GM12878 (cell line): ENCODE data around the gene PPIA. TPM values are rescaled to one million over a fixed set of nuclear protein-coding genes. Genes with fewer than 3 reads are reported as not detected.

Source experiments
- ATAC-seq: fragments of 200-7000 bp; cut with Tn5 transposase; 3 replicates; pipeline ENCODE4 v1.9.1; 2020; ENCODE audit warnings: mild to moderate bottlenecking, moderate library complexity
- BruUV-seq: library from RNA; stranded (reverse); fragments of 400-500 nt; replicated peaks from 2 replicates; lab custom pipeline; 2021; lab: Mats Ljungman, UMichigan
- CTCF ChIA-PET: fragments of 300-600 bp; sonication (Branson Sonifier 250); formaldehyde crosslinking; extraction: SDS; loops from one replicate; lab custom pipeline; 2021; ENCODE audit warnings: inconsistent platforms; lab: Yijun Ruan, JAX
- POLR2A ChIA-PET: fragments of 350-600 bp; formaldehyde crosslinking; extraction: SDS; loops from one replicate; lab custom pipeline; 2021; ENCODE audit warnings: inconsistent platforms; lab: Charles Lee
- RAD21 ChIA-PET: fragments of 300-600 bp; sonication (Branson Sonifier 250); formaldehyde crosslinking; loops from one replicate; lab custom pipeline; 2023; ENCODE audit warnings: antibody characterized with exemption; ENCODE audit not compliant: unreplicated experiment; lab: Charles Lee
- SMC1A ChIA-PET: fragments of 300-600 bp; sonication (Branson Sonifier 250); formaldehyde crosslinking; loops from one replicate; lab custom pipeline; 2023; ENCODE audit not compliant: unreplicated experiment, uncharacterized antibody; lab: Charles Lee
- DNase-seq: peaks from one replicate; pipeline ENCODE4 v3.0.0-alpha.2; 2011; ENCODE audit warnings: low read depth, low spot score
- FAIRE-seq: peaks from 3 replicates; lab custom pipeline; 2011; peaks lifted over from hg19 to GRCh38; lab: Jason Lieb, UNC
- H2AFZ ChIP-seq: 2 replicates; pipeline ENCODE4 v1.6.0; 2011; ENCODE audit warnings: low read depth, low read length, control low read depth; ENCODE audit not compliant: control insufficient read depth
- H3K27ac ChIP-seq: 2 replicates; pipeline ENCODE4 v1.5.1; 2011; ENCODE audit warnings: control low read depth; ENCODE audit not compliant: control insufficient read depth, insufficient read depth
- H3K27me3 ChIP-seq, 2 experiments: replicated peaks in 1 of 2; 2 replicates each; pipeline versions ENCODE4 v1.6.0 to v1.6.1; 2011; ENCODE audit warnings: low read length in 1 of 2; ENCODE audit not compliant: control insufficient read depth in 2 of 2, insufficient read depth in 2 of 2
- H3K36me3 ChIP-seq, 2 experiments: 2 replicates each; pipeline ENCODE4 v1.5.1; 2011; ENCODE audit warnings: low read length in 1 of 2; ENCODE audit not compliant: control insufficient read depth in 2 of 2, insufficient read depth in 2 of 2
- H3K4me1 ChIP-seq: 2 replicates; pipeline ENCODE4 v1.6.1; 2011; ENCODE audit warnings: mild to moderate bottlenecking, low read length, moderate library complexity, mixed read lengths; ENCODE audit not compliant: control insufficient read depth, insufficient read depth
- H3K4me2 ChIP-seq: 2 replicates; pipeline ENCODE4 v1.6.0; 2011; ENCODE audit warnings: control low read depth; ENCODE audit not compliant: control insufficient read depth, insufficient read depth
- H3K4me3 ChIP-seq: fragments of 200-600 bp; sonication (generic); 2 replicates; pipeline ENCODE4 v1.5.1; 2016
- H3K79me2 ChIP-seq: 2 replicates; pipeline ENCODE4 v1.6.0; 2011; ENCODE audit warnings: low read length; ENCODE audit not compliant: control insufficient read depth, insufficient read depth
- H3K9ac ChIP-seq: 2 replicates; pipeline ENCODE4 v1.8.0; 2011; ENCODE audit warnings: low read length, control low read depth, mixed read lengths; ENCODE audit not compliant: control insufficient read depth, insufficient read depth
- H3K9me3 ChIP-seq: replicated peaks from 3 replicates; pipeline ENCODE4 v1.5.1; 2011; ENCODE audit warnings: mild to moderate bottlenecking, low read length; ENCODE audit not compliant: control insufficient read depth, insufficient read depth
- H4K20me1 ChIP-seq: 2 replicates; pipeline ENCODE4 v1.6.0; 2011; ENCODE audit not compliant: control insufficient read depth, insufficient read depth
- CBX3 ChIP-seq: fragments of 200-600 bp; sonication (generic); IDR thresholded peaks from 2 replicates; pipeline ENCODE4 v1.6.1; 2016; ENCODE audit warnings: low read depth, borderline replicate concordance
- IRF3 ChIP-seq: fragments of 450-650 bp; IDR thresholded peaks from 2 replicates; pipeline ENCODE4 v1.6.1; 2014; ENCODE audit warnings: mild to moderate bottlenecking
- POU2F2 ChIP-seq: IDR thresholded peaks from 3 replicates; pipeline ENCODE4 v1.6.1; 2011; ENCODE audit warnings: low read depth, mild to moderate bottlenecking, low read length, borderline replicate concordance
- RCOR1 ChIP-seq: conservative IDR thresholded peaks from 2 replicates; pipeline ENCODE4 v1.6.1; 2012; ENCODE audit warnings: low read depth, low read length, improper control_type of control experiment
- RELA ChIP-seq: fragments of 450-650 bp; IDR thresholded peaks from 2 replicates; pipeline ENCODE4 v1.8.0; 2014; ENCODE audit warnings: borderline replicate concordance; ENCODE audit not compliant: partially characterized antibody
- ZBTB33 ChIP-seq: fragments of 450-650 bp; IDR thresholded peaks from 2 replicates; pipeline ENCODE4 v1.6.1; 2017; ENCODE audit warnings: mild to moderate bottlenecking
- WGBS: methylation state at CpG from one replicate; pipeline ENCODE4 v1.1.6; 2016; ENCODE audit warnings: low lambda C conversion rate; ENCODE audit not compliant: insufficient replicate concordance, insufficient coverage; ENCODE audit errors: missing lambda C conversion rate; 5-methylcytosine and 5-hydroxymethylcytosine counted together
- in situ Hi-C: fragments of 300-500 bp; cut with MboI; formaldehyde crosslinking; loops from 9 replicates; pipeline ENCODE4 v1.14.3; 2018; ENCODE audit warnings: mixed read lengths
- intact Hi-C: fragments of 100-400 bp; cut with micrococcal nuclease; formaldehyde crosslinking; loops from one replicate; pipeline ENCODE4 v1.14.2; 2022; ENCODE audit not compliant: unreplicated experiment
- polyA plus RNA-seq, 11 experiments: library from polyadenylated mRNA; depleted of rRNA in 4 of 11; unstranded in 6 of 11; stranded (reverse) in 5 of 11; fragments of >200 nt; fragmentation: Nextera tagmentation in 4 of 11; fragmentation: Illumina TruSeq in 1 of 11; extraction: Ambion mirVana in 4 of 11; extraction: Trizol in 1 of 11; gene quantifications; 1 replicate in 1 of 11; 2 replicates in 10 of 11; pipeline versions ENCODE4 v1.2.1 to v1.2.3, GENCODE V29; 2011 to 2016; ENCODE audit warnings: inconsistent platforms in 2 of 11, missing spikeins in 2 of 11, low read depth in 1 of 11
- total RNA-seq, 4 experiments: library from RNA; depleted of rRNA in 3 of 4; stranded (reverse); fragments of >200 nt in 3 of 4; fragmentation: Illumina TruSeq in 1 of 4; extraction: Trizol in 1 of 4; gene quantifications; 2 replicates each; pipeline versions ENCODE4 v1.2.1 to v1.2.3, GENCODE V29; 2013 to 2021

PPIA gene
- total and polyA plus RNA-seq, 10 of the 15 experiments (the other 5 are each of a cell fraction or from before 2014, with no cell fraction given) = 2,712 to 7,982 (median 5,027) TPM

GRCh38 chr7:44764665-44765578 lies 31.6 kb upstream of the PPIA start (continued):
- TF ChIP-seq ZBTB33 (no peak), RCOR1 (no peak)
- TF ChIP-seq, all 136 proteins: peak for 0

- H2AFZ ChIP-seq = no peak overlapping the region
- H3K9me3 ChIP-seq = no peaks in the 10 kb centered on the region
- H3K4me1 ChIP-seq = peaks cover 36% of the 10 kb centered on the region
- SMC1A ChIA-PET = interaction anchor here (0.7 to 1.2 kb wide), 2 partner anchors 13 to 55 kb away, joined by 3 to 4 read pairs; no protein-coding TSS in a partner anchor
- POLR2A ChIA-PET = interaction anchor here (0.6 to 4.3 kb wide), 2 partner anchors 15 to 231 kb away, joined by 3 to 33 read pairs; no protein-coding TSS in a partner anchor
- DNase-seq = no peak
- no peak for FAIRE-seq
- ATAC-seq = no peak
- no peak overlapping the region for H3K9ac ChIP-seq
- no TSS peak for BruUV-seq
- in situ Hi-C loops (no loop called here), intact Hi-C loops (no loop called here)
- no peak overlapping the region for H3K27ac ChIP-seq
- peaks cover 25 to 51% of the 10 kb centered on the region in 2 experiments for H3K36me3 ChIP-seq
- RAD21 ChIA-PET = no interaction called here
- H3K4me3 ChIP-seq = no peak overlapping the region
- CTCF ChIA-PET = no interaction called here
- H3K27me3 ChIP-seq = no peaks in the 10 kb centered on the region
- TF ChIP-seq IRF3 = no peak
- no peak for TF ChIP-seq RELA
- no peak for TF ChIP-seq CBX3
- TF ChIP-seq POU2F2 = no peak
- no peak overlapping the region for H3K4me2 ChIP-seq
- H3K79me2 ChIP-seq = no peaks in the 10 kb centered on the region
- 91% methylated on average over 17 of the region's 17 CpGs for WGBS
- no peaks in the 10 kb centered on the region for H4K20me1 ChIP-seq
Measured at GRCh38 chr7:44765579-44766415, 30.7 kb upstream of the PPIA start.
